Measurements from ENCODE around the gene CLDN24.
"Not testable (repeated sequence)": the region's sequence is repeated elsewhere in the genome, so short reads cannot be mapped to it uniquely, and the experiment has no call there.

CLDN24 gene

DNA sequence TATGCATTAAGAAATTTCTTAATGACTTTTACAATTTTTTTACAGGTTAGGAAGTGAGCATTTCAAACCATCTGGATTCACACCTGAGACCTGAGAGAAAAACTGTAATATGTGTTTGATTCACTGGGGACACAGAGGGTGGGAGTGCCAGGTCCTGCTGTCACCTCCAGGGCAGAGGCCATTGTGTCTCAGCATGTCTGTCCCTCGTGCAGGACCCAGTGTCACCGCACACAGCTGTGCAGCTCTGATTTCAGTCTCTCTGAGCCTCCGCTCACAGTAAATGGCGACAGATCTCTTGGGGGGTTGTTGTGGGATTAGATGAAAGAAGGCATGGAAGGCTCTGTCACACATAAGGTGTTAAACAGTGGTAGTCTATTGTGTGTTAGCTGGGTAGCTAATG, 23.0 kb upstream of the CLDN24 start:
- no peak for DNase-seq

DNA sequence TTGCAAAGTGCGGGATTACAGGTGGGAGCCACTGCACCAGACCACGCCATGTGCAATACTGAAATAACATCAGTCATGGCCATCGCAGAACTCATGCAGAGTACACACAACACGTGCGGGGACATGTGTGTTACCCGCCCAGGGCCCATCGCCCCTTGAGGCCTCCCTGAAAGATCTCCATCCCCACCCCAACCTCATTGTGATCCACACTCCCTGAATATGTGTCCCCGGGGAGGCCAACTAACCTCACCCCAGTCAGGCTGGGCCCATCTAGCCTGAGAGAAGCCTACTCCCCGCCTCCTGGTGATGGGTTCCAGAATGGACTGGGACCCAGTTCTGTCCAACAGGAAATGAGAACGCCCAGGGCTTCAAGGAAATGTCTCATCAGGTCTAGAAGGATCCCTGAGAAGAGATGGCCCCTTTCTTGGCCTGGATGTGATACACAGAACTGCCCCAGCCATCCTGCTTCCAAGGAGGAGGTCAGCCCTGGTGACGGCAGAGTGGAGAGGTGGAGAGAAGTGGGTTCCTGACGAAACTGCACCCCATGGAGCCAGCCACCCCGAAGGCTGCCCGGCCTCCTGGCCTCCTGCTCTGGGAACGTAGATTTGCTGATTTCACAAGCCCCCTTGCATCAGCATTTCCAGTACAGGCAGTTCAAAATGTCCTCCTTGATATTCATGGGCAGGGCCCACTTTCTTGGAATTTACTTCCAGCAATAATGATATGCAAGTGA, 22.5 kb upstream of the CLDN24 start:
- DNase-seq: no peak

DNA sequence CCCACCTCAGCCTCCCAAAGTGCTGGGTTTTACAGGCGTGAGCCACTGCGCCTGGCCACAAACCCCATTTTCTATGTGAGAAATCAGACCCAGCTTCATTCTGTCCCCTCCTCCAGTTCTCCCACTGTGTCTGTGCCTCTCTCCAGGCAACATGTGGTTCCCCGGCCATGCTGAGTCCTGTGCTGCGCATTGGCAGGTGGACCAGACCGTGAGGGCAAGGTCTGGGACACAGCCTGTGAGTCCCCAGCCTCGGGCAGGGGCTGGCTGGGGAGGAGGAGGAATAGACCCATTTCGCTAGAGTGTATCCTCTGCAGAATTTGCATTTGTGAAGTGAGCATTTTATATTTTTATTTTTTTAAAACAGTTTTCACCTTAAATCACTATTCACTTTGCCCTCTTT, 21.5 kb upstream of the CLDN24 start:
- no peak for DNase-seq

DNA sequence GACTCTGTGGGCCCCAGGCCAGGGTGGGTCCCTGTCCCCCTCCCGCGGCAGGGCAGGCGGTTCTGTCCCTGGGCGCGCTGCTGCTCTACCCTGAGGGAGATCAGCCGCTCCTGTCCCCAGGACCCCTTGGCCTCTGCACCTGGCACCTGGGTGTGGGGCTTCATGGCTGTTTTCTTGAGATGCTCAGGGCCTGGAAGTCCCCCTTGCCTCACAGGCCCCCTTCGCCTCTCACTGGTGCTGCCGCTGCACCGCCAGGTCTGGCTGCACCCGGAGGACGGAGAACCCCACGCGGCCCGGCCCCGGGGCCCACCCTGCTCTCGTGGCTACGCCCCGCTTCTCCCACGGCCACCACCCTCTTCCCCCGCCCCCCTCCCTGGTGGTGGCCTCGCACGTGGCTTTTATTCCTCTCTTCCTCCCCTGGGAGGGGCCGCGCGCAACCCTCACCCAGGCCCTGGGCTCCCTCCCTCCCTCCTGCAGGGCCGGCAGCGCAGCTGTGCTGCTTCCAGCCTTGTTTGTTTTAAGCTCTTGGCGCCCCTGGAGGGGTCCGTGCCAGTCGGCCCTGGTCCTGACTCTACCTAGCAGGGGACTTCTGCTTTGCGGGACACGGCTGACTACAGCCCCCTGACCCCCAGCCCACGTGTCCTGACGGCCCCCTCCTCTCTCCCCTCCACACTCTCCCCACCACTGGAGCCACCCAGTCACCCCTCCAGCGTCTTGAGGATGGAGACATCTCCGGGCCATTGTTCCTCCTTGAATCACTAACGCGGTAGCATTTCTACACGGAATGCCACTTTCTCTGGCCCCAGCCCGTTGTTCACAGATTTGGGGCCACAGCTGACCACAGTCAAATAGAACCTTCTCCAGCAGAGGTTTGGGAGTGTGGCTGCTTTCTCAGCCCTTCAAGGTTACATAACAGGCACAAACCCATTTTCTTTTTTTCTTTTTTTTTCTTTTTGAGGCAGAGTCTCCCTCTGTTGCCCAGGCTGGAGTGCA, 20.6 kb upstream of the CLDN24 start:
- no peak for DNase-seq

DNA sequence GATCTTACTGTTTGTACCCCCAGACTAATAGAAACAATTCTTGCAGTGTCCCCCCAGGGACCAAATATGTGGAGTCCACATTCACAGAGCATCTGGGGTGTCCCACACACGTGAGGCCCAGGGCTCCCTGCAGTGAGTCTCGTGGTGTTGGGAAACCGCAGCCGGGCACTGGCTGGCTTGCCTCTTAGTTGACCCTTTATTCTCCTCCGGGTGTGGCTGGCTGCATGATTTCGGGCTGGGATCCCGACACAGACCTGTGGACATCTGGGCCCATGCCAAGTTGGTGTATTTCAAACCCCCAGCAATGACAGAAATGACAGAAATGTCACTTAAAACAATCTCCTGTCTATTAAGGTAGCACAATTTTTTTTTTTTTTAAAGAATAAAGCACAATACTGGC, 15.6 kb upstream of the CLDN24 start:
- DNase-seq: no peak

DNA sequence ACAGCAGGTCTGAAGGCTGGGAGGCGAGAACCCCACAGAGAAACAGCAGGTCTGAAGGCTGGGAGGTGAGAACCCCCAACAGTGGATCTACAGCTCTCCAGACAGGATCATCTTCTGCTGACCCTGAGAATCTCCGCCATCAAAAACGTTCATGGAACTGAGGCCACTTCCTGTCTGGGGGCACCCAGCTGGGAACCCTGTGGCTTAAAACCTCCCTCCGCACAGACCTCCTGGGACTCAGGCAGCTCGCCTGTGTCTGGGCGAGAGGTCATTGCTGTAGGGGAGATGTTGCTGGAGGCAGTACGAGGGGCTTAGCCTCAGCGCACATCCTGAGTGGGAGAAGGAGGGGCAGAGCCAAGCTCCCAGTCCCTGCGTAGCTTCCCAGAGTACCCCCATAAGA, 15.1 kb upstream of the CLDN24 start:
- DNase-seq: no peak

DNA sequence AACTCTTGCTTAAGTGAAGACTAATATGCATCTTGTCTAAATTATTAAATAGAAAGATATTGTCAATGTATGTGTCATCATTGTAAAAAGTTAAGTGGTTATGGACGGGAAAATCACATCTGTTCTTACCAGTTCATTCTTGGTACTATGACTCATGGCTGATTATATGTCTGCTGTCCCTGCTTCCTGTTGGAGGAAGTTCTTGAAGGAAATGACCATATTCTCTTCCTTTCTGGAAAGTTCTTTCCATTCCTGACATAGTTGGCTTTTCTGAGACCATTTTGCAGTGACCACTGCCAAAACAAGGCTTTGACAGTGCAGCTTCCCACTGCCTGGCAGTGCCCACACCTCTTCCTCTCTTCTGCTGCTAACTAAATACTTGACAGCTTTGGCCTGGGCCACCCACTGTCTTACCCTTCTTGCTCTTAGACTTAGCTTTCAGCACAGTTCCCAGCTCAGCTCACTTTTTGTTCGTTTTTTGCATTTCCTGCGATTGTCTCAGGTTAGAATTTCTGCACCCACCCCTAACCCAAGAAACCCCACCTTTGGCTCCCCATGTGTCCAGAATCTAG, 13.2 kb upstream of the CLDN24 start:
- DNase-seq: no peak

DNA sequence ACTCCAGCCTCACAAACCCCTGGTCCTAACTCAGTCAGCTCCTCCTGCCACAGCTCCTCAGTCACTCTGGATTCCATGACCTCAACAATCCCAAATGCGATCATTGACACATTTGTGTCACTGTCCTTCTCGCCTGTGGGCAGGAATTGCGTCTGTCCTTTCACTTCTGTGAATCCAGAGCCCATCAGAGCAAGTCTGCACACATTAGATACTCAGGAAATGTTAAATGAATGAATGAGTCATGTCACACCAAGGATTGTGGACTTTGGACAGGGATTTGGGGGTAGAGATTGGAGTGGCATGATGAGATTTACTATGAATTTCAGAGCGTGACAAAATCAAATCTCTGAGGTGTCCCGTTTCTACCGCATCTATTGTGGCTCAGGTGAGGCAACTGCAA, 11.8 kb upstream of the CLDN24 start:
- no peak for DNase-seq

DNA sequence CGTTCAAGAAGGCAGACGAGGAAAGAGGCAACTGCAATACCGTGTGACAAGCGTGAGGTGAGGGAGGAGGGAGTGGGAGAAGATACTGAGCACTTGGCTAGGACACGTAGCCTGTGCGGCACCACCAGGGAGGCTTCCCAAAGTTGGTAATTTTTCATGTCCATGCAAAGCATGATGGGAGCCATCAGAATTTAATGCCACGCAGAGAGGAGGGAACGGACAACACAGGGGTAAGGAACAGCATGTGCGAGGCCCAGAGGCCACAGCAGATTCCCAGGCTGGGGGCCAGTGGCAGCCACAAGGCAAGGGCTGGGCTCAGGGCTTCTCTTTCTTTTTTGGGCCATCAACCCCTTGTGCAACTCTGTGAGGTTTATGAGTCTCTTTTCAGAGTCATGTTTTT, 11.0 kb upstream of the CLDN24 start:
- no peak for DNase-seq

DNA sequence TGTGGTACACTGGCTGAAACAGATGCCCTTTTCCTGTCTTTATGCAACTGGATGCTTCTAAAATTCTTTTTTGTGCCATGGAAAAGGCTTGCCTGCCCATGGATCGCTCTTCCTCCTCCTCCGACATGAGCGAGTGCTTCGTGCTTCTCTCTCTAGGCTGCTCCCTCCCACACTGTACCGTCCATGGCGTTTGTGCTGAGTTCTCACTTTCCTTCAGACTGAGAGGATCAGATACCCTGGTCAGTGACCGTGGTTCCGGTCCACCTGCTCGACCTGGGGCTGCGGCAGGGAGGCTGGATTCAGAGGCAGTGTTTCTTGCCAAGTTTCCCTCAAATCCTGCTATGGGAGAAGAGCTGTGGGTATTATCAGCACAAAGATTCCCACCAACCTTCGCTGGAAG, 10.2 kb upstream of the CLDN24 start:
- DNase-seq: no peak

DNA sequence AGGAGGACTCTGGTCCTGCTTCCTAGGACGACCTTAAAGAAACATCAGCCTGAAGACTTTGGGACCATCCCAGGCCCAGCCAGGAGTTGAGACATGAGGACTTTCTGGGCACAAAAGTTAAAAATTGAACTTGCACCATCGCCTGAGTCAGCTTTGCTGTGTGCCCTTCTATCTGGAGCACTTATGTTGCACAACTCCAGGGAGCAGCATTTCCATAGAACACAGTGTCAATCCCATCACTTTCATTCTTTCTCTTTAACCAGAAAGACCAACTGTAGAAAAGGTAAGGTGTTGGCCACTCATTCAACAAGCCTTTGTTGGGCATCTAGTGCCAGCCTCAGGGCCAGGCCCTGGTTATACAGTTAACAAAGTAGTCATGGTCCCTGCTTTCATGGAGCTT, 8.6 kb upstream of the CLDN24 start:
- DNase-seq: no peak

DNA sequence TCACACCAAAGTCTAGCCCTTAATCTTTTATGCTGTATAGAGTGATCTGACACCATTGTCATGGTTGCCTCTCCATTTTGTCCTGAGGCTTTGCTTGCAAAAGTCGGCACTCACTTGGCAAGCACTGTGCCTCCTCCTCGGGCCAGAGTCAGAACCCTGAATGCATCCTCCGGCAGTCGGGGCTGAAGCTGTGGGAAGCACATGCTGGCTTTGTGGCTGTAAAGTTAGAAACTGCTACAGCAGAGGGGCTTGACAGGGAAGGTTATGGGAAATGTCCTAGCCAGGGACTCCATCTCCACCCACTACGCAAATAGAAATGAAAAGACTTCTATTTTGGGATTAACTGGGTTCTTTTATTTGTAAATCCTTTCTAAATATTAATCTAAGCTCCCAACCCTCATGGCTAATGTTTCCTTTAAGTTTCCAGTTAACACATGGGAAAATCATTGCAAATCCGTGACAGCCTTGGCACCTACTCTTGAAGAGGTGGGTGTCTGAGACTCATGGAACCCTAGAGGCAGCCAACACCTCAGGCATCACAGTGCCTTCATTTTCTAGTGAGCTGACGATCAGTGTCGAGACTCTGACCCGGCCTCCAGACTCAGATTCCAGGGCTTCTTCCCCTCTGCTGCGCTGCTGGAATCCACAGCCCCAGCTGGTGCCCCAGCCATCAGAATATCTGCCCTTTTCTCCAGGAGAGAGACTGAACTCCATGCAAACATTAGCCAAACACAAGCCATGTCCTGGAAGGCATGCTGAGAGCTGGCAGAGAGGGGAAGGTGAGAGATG, 7.9 kb upstream of the CLDN24 start:
- DNase-seq: no peak

DNA sequence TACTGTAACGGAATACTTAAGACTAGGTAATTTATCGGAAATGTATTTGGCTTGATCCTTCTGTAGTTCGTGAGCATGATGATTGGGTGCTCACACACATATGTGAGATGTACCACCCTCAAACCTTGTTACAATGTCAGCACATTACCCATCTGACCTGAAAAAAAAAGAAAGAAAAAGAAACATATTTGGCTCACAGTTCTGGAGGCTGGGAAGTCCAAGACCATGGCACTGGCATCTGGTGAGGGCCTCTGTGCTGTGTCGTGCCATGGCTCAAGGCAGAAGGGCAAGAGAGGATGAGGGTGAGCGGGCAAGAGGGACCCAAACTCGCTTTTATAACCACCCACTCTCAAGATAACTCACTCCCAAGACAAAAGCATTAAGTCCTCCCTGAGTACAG, 7.0 kb upstream of the CLDN24 start:
- DNase-seq: no peak

DNA sequence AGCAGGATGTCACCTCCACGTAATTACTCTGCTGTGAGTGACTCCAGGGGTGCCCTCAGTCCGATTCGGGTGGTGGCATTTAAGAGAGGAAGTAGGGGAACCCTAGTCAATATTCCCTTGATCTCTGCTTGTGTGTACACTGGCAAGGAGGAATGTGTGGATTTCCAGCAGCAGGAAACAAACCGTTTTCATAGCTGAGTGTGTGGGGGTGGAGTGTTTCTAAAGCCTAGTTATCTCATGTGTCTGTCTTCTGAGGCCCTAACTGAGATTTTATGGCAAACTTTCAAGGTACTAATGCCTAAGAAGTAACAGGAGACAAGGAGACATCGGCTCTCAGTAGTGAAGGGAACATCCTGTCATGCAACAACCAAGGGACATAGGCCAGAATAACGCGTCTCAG, 6.6 kb upstream of the CLDN24 start:
- no peak for DNase-seq

DNA sequence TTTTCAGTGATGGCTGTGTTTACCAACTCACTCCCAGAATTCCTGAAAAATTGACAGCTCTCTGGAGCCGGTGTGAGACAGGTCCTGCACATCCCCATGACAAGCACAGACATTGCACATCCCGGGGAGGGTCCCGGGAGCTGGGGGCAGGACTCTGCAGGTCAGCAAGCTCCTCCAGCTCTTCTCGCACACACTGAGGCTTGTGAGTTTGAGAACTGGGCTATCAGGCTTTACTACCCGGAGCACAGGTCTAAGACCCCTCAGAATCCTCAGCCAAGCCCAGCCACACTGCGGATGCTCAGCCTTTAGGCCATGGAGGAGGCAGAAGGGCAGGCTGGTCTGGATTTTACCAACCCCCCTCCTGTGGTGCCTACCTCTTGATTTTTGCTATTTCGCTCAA, 5.6 kb upstream of the CLDN24 start:
- no peak for DNase-seq

DNA sequence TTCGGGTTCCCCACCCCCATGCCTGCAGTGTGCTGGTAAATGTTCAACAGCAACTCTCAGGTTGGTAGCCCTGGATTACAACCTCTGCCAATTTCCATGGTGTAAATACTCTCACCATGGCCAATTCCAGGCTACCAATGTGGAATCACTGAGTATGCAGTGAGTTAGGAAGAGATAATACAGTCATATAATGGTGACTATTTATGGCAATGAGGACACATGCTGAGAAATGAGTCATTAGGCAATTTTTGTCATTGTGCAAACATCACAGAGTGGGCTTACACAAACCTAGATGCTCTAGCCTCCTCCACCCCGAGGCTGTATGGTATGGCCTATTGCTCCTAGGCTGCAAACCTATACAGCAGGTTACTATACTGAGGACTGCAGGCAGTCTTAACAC, 4.6 kb upstream of the CLDN24 start:
- no peak for DNase-seq

DNA sequence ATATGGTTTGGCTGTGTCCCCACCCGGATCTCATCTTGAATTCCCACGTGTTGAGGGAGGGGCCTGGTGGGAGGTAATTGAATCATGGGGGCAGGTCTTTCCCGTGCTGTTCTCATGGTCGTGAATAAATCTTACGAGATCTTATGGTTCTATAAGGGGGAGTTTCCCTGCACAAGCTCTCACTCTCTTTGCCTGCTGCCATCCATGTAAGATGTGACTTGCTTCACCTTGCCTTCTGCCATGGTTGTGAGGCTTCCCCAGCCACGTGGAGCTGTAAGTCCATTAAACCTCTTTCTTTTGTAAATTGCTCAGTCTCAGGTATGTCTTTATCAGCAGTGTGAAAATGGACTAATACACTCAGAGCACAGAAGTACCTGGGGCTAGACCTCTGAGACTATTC, 4.2 kb upstream of the CLDN24 start:
- DNase-seq: not testable (repeated sequence)

DNA sequence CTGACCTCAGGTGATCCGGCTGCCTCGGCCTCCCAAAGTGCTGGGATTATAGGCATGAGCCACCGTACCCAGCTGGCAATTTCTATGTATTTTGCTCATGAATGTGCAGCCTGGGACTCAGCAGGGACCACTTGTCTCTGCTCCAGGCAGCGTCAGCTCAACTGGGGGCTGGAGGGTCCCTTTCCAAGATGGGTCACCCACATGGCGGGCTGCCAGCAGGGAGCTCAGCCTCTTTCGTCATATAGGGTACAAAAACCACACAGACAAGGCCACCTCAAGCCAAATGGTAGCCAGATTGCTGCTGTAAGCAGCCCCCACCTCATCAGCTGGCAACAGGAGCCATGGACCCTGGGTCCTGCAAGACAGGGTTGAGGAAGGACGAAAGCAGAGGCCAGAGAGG, 2.4 kb upstream of the CLDN24 start:
- no peak for DNase-seq

DNA sequence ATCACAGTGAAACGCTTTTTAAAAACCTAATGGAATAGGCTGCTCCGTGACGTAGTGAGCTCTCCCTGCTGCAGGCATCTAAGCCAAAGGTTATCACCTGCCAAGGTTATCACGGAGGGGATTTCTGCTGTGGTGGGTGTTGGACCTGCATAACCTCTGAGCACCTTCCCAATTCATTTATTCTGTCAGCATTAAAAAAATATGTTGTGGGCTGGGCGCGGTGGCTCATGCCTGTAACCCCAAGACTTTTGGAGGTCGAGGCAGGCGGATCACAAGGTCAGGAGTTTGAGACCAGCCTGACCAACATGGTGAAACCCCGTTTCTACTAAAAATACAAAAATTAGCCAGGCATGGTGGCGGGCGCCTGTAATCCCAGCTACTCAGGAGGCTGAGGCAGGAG, 1.8 kb upstream of the CLDN24 start:
- DNase-seq: not testable (repeated sequence)

DNA sequence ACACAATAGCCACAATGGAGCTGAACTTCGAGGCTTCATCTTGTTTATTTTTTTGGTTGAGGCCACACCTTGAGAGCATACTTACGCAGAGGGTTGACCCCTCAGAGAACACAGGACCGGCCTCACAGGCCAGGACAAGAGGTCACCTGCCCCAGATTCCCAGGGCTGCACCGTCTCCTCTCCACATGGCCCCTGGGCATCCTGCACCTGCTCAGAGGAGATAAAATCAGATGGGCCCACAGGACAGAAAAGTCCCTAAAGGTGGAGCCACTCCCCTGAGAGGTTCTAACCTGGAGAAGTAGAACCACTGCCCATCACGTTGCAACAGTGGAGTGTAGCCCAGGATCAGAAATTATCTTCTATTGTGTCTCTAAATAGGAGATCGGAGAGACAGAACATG, 1.1 kb upstream of the CLDN24 start:
- DNase-seq: no peak

DNA sequence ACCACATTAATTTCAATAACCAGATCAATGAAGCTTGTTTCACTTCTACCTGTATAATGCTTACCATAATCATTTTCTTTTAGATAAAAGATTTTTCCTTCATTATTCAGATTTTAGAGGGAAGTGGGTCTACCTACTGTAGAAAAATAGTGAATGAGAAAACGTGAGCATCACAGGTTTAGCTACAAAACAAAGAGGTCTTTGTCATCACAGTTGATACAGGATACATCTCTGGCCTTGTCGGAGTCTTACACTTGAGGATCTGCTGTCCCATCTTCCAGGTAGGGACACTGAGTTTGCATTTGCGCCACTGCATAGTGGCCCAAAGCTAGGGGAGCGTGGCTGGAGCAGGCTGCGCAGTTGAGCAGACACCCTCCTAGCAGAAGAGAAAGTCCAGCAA, 710 bp downstream of the CLDN24 start:
- DNase-seq: no peak

DNA sequence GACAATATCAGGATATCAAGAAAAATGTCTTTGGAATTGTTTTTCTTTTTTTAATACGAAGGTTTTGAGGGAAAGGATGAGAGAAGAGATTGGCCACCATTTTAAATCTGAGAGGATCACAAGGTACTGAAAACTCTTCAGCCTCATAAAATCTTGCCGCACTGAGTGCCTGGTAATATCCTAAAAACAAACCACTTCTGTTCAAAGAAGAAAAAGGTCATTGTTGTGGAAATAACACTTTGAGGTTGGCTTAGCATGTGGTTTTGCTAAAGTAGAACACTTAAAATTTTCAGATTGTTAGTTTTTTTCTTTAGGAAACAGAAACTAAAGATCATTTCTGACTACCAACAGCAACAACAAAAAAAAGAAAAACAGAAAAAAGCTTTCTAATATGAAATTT, 1.1 kb downstream of the CLDN24 start:
- no peak for DNase-seq

All from activated CD4-positive, alpha-beta T cell treated with anti-CD3 and anti-CD28 coated beads, Interleukin-2, amount 50 U/mL, for 1 hour (primary cell).